OCI-LY3 (cell line): ENCODE measurements around the gene TRABD2B.

Experiments used
- CTCF ChIP-seq: fragments of 200-600, 300-600 bp; sonication (generic); IDR thresholded peaks from 2 replicates; pipeline ENCODE4 v1.5.1; 2014; ENCODE audit warnings: antibody characterized with exemption, low read length, low read depth
- EZH2phosphoT487 ChIP-seq: fragments of 200-600 bp; shearing (Covaris generic); IDR thresholded peaks from 2 replicates; pipeline ENCODE4 v1.6.1; 2018; ENCODE audit warnings: antibody characterized with exemption, mixed run types, low read depth

- TF ChIP-seq CTCF (no peak), EZH2phosphoT487 (no peak)
These were observed 182.4 kb downstream of the TRABD2B start for GRCh38 chr1:47814612-47815395.
